Activated CD4-positive, alpha-beta T cell treated with anti-CD3 and anti-CD28 coated beads, Interleukin-2, amount 50 U/mL, for 48 hours (primary cell): ENCODE results near the gene NUMB.

Experiments used
- DNase-seq, 2 experiments: peaks; one replicate each; pipeline ENCODE4 v3.0.0-alpha.2; 2020

NUMB gene

DNA sequence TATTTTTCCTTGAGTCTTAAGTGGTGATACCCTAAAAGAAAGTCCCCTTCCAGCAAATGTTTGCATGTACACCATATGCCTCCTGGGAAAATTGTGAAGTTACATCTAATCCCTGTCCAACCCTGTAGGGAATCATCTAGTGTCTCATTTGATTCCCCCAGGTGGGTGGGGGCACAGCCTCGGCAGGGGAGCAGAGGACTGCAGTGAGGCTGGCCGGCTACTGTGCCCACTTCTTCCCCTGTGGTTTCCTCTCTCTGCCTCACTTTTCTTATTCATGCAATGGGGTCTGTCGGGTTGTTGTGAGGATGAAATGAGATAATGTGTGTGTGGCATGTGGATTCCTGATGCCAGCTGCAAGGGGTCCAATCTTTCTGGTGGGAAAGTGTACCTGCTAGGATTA, 215.0 kb downstream of the NUMB start:
- no peak for DNase-seq

DNA sequence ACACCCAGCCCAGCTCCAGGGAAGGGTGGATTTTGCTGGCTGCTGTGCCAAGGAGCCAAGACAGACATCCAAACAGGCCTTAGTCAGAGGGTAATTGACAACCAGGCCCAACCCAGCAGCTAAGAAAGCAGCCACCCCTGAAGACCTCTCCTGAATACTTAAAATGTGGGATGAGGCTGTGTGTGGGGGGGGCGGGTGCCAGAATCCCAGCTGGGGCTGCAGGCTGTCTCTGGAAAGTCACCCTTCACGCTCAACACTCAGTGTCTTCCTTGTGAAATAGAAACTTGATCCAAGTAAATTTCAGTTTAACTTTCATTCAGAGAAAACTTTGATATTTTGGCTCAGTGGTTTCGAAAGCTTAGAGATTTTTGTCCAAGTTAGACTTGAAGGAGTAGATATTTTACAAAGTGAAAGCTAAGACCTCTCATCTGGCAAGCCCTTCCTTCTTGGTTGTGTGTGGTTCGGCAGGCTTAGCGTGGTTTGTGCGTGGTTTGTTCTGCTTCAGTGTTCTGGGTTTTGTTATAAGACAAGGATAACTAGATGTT, 215.9 kb downstream of the NUMB start:
- DNase-seq: no peak

DNA sequence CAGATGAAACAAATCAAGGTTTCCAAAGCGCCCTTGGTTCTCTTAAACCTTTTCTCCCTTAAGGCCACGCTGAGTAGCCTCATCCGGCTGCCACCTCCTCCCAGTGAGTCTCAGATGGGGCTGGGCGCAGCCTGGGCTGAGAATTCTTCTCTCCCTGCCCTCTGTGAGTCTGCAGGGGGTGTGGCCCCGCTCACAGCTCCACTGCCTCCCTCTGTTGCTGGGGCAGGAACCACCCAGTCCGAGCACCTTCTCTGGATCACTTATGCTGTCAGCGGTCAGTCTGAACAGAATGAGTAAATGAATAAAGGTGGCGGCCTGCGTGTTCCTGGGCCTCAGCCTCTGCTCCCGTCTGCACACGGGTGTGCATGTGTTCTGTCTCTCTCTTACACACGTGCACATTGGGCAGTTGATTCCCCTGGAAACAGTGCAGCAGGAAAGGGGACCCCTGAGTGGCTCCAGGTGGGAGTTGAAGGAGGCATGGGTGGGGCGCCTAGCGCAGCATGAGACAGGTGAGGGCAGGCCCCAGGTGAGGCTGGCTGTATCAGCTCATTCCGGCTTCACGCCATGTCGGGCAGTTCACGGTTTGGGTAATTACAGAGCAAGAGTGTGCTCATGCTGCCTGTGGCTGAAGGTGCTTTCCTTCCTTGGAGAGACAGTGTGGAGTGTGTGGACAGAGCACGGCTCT, 216.7 kb downstream of the NUMB start:
- DNase-seq: no peak

DNA sequence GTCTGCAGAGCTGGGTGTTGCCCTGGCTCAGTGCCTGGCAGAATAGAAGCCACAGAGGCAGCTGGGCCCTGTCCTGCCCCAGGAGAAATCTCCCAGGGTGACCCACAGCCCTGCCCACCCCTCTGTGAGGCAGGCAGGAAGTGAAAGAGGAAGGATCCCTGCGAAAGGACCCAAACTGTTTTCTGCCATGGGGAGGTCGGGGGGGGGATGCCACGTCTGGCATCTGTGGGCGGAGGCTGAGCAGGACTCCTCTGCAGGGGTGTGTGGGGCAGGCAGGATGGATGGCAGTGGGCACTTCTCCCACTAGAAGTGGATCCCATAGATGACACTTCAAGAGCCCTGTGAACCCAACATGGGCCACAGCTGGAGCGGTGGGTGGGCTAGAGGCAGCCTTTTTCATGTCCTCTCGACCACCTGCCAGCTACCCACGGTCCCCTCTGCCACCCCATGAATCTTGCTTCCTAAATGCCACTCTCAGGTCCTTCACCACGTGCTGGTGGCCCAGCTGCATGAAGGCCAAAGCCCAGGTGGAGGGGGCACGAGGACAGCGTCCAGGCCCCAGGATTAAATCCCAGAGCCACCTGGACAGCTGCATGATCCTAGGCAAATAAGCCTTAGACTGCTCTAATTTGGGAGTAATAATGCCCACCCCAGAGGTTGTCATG, 217.4 kb downstream of the NUMB start:
- no peak for DNase-seq

DNA sequence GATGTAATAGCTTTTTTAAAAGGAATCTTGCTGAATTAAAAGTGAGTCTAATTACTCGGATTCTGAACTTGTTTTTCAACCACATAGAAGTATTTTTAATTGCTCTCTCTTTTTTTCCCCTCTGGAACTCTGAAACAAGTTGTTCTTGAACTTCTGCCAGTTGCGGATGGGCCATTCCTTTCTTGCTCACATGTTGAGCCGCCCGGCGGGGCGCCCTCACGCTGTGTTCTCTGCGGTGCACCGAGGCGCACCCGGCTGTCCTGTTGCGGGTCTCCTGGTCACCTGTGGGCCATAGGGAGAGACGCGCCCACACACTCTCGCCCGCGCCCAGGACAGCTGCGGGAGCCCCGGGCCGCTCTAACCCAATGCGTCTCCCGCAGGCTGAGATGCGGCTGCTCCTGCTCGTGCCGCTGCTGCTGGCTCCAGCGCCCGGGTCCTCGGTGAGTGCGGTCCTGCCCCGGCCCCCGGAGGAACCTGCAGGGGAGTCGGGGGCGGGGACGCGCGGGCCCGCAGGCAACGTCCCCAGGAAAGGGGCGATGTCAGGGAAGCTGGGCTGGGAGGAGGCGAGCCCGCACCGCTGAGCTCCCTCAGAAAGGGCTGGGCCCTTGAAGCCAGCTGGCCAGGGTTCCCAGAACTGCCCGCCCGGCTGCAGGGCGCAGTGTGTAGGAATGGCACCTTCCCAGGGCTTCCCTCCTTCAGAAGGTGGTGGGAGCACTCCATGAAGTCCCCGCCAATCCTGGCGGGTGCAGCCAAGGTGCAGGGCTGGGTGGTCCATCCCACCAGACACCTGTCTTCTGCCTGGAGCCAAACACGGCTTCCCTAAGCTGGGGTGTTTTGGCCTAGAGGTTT, 218.7 kb downstream of the NUMB start:
- DNase-seq: no peak

DNA sequence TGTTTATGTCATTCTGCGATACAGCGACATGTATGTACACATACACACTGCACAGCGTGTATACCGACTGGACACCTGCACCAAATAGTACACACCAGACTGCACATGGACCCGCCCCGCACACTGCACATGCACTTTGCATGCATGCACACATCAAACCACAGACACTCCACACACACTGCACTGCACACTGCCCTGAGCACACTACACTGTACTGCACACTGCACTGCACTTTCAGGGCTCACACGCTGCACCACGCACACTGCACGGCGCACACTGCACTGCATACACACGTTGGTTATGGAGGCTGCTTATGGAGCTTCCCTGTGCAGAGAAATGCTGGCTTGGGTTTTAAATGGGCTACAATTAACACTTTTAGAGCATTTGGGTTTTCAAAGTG, 219.4 kb downstream of the NUMB start:
- no peak for DNase-seq

DNA sequence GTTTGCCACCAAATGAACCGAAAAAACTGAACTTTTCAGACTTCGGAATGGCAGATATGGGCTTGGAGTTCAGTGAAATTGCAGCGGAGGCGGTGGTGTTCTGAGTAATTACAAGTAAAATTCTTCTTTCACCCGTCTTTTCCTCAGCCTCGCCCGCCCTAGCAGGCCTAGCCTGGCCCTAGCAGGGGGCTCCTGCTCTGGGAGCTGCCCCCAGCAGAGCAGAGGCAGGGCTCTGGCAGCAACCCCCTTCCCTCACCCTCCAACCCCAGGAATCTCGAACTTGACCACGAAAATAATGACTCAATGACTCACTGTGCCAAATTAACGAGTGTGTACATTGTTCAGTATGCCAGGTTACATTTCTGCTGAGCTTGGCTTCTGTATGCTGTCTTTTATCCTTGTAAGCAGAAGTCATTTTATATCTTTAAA, 219.9 kb downstream of the NUMB start:
- peak in 1 of 2 experiments; percentile 28 for DNase-seq

DNA sequence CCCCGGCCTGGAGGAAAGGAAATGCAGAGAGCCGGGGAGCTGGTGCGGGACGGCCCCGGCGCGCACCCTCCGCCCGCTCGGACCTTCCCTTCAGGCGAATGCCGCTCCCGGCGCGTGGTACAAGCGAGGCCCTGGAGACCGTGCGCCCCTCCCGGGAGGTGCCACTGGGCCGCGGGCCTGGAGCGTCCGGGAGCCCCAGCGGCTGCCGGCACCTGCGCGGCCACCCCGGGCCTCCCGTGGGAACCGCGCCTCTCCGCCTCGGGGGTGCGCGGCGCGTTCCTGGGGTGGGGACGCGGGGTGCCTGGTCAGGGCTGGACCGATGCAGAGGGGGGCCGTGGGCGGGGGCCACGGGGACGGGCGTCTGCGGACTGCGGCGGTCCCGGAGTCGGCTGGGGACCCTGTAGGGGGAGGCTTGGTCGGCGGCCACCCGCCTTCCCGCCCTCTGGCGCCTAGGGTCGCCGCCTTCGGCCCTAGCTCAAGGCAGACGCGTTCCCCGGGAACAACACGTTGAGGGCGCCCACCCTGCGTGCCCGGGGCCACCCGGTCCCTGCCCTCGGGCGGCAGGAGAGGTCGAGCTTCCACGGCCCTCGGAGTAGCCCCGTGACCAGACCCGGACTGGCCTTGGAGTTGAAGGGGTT, 220.4 kb downstream of the NUMB start:
- no peak for DNase-seq

DNA sequence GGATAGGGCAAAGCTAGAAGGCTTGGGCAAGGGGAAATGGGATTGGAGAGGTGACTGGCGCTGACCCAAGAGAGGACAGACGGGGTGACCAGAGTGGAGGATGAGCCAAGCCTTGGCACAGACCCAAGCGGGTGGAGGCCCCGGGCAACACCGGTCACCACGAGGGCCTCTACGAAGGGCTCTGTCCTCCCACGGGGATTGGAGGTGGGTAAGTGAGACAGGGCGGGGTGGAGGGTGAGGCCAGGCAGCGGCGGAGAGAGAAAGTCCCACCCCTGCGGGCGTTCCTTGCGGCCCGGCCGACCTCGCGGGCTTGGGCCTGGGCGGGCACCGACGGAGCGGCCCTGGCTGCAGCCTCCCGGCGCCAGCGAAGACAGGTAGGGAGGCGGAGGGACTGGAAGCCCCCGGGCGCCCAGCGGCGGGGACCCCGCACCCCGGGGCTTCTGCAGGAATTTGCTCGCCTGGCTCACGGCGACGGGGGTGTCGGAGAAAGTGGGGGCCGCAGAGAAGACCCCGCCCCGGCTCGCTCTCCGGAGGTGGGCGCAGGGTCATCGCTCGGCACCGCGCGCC, 221.0 kb downstream of the NUMB start, which contains the start of gene PAPLN:
Gene PAPLN, plus strand, starts transcription at position 288 of the 567 bp plus-strand sequence. CDS start 2,273 bp downstream, outside the sequence.
- DNase-seq: peak in 1 of 2 experiments; percentile 19

DNA sequence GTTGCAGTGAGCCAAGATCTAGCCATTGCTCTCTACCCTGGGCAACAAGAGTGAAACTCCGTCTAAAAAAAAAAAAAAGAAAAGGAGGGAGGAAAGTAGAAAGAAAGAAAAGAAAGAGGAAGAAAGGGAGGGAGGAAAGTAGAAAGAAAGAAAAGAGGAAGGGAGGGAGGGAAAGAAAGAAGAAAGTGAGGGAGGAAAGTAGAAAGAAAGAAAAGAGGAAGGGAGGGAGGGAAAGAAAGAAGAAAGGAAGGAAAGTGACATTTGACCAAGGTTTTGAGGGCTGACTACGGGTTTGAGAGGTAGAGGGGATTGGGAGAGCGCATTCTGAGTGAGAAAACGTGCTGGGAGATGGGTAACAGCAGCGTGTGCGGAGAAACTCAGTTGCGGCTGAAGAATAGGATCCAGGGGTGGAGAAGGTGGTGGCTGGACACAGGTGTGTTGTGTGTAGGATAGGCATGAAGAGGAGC, 221.6 kb downstream of the NUMB start:
- no peak for DNase-seq

DNA sequence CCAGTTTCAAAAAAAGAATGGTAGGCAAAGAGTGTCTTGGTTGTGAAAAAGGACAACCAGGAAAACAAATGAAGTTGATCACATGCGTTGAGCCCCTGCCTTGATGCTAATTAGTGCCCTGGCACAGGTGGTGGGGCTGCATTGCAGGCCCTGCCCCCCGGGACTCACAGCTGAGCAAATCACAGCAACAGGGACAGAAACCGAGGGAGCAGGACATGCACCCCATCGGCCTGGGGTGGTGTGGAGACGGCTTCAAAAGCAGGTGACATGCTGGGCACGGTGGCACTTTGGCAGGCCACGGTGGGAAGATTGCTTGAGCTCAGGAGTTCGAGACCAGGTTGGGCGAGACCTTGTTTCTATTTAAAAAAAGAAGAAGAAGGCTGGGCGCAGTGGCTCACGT, 222.2 kb downstream of the NUMB start:
- DNase-seq: no peak

DNA sequence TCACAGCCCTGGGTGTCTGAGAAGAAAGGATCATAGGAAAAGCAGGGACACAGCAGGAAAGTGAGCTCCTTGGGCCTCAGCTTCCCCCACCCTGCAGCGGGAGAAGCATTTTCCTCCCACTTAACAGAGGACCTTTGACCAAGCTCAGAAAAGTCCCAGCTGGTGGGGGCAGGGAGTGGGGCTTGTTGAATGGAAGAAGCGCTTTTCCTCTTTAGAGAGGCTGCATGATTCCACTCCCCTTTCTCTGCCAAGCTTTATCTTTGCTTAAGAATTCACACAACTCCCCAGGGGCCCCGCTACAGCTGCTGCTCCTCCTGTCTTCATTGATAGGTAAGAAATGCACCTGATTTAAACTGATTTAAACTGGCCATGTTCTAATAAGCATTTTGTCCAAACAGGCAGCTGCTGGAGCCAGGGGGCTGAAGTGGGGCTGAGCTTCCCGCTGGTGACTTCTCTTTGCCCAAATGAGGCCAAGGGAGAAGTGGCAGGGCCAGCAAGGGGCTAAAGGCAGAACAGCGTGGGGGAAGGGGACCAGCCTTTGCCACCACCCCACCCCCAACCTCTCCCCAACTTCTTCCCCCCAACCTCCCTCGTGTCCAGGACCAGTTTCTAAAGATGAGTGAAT, 222.7 kb downstream of the NUMB start:
- no peak for DNase-seq

DNA sequence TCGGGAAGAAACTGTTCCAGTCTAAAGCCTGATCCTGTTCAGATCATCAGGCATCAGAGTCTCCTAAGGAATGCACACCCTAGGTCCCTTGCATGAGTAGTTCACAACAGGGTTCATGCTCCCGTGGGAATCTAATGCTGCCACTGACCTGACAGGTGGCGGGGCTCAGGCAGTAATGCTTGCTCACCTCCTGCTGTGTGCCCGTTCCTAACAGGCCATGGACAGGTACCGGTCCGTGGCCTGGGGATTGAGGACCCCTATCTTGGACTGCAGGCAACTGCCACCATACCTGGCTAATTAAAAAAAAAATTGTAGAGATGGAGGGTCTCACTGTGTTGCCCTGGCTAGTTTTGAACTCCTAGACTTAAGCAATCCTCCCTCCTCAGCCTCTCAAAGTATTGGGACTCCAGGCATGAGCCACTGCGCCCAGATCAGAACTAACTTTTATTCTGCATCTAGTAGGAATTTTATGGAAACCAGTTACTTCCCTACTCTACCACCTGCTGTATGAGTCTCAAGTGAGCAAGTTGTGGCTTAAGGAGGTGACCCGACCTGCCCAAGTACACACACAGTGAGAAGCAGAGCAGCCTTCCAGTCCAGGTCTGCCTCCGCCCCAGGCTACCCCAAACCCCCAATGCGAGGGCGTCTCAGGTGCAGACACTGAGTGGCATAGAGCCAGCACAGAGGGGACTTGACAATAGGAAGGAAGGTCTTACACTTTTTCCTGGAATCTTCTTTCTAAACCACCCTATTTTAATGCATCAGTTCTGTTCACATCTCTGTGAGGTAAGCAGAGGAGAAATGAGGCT, 223.6 kb downstream of the NUMB start:
- DNase-seq: no peak

DNA sequence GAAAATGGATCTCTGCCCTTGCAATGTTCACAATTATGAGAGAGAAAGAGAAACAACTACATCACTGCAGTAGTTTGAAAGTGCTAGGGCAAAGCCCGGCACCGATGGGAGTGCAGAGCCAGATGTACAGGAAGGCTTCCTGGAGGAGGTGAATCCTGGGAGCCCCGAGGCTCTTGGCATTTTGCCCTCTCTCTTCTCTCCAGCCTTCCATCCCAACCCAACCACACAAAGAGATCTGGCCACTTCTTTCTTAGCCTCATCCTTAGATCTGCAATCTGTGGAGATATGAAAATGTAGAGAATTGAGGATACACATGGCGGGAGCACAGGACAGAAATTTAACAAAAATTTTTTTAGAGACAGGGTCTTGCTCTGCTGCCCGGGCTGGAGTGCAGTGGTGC, 224.3 kb downstream of the NUMB start:
- DNase-seq: no peak

DNA sequence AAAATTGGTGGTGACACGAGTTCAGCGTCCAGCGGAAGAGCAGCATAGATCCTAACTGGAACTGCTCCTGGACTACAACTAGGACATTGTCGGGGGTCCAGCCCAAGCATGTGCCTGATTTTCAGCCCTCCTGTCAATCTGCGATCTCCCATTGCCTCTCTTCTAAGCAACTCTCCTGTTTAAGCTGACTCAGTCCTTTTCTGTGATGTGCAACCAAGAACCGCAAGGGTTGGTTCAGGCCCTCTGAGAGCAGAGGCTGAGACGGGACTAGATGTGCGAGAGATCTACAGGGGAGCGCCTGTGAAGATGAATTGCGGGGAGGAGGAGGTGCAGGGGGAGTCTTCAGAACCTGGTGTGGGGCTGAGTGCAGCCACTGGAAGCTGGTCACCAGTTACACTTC, 224.8 kb downstream of the NUMB start:
- no peak for DNase-seq

DNA sequence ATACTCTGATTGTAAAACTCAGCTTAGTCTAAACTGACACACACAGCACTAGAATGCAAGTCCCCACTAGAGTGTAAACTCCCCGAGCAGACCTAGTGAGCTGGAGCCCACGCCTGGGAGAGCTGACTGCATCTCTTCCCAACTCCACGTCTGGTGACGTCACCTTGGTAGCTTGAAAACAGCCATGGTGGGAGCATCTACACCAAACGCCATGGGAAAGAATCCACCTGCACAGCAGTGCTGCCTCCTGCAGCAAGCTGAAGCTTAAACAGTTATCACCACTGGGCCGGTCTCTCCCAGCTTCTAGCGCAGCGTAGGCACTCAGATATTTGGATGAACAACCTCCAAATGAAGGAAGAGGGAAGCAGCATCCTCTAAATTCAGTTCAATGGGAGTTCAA, 225.4 kb downstream of the NUMB start:
- no peak for DNase-seq

DNA sequence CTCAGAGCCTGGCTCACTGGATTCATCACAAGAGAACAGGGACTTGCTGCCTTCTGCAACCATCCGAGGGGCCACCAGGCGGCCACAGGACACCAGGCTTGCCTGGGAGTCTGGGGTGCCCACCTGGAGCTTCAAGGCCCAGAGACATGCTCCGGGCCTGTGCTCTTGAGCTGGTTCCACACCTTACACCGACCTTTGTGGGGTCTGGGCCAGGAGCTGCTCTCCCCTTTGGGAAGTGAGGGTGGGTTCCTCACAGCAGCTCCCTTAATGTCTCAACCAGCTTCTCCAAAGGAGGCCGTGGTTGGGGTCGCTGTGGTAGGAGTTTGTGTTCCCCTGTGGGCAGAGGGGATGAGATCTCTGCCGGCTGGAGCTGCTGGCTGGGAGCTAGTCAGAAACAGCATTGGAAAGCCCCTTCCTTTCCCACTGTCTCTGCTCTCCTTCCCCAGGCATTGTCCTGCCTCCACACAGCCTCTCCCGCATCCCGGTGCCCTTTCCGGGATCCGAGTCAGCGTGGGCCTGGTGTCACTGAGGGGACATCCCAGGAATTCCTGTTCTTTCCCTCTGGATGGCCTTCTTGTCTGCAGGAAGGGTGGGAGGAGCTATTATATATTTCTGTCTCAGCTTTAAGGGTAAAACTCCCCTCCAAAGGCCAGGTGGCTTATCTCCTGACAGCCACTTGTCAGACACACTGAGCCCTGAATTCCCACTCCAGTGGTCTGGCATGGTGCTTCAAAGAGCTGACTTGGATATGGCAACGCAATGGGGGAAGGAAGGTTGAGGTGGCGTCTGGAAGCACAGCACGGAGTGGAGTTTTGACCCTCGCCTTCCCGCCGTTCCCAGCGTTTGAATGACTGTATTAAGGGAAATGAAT, 226.1 kb downstream of the NUMB start:
- DNase-seq: no peak

DNA sequence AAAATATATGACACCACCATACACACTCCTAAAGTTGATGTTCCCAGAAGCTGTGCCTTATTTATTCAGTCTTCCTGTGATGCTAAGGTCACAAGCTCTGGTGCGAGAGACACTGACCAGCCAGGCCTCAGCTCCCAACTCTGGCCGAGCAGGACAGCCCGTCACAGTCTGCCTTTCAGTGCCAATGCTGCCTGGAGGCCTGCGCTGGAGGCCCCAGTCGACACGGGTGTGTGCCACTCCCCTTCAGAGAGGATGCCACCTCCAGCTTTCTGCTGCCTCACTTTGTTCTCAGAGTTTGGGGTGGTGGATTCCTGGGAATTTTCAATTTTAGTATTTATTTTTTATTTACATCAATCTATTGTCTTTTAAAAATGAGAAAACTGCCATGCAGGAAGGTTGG, 228.3 kb downstream of the NUMB start:
- DNase-seq: no peak

DNA sequence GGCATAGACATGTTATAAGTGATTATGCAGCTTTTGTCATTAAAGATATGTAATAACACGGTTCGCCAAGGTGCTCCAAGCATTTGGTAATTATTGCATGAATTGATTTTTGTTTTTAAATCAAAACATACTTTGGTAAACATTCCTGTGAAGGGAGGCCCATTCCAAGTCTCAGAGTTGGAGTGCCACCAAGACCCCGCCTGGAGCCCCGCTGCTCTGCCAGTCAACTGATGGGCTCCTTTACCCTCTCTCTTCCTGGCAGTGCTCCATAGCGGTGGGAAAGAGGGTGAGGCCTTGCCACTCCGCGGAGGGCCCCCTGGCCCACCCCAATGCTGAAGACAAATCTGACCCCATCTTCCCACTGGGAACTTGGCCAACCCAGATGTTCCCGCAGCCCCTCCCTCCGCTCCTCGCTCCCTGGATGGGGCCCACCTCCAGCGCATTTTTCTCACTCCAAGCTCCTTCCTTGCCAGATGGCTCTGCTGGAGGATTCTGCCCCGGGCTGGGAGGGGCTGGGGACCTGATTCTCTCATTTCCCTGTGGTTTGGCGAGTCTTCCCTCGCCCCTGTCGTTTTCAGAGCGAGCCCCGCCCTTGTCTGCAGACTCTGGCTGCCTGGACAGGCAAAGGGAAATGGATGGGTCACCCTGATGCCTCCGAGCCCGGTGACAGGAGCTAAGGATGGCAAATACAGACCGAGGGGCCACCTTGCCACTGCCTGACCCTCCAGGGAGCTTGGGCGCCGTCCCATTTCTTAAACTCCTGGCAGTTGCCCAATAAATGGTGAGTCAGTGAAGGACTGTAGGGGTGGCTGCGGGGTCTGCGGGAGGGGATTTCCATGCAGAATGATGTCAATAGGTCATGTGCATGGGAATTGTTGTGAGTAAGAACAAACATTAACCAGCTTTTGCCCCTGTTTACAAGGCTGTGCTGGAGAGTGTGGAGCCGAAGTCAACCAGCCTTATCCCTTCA, 230.2 kb downstream of the NUMB start:
- DNase-seq: no peak
